Activated T-helper 1 cell treated with Interleukin-2 at 50 U/mL for 16 hours (primary cell): ENCODE measurements around the gene ZNF354C.

Experiments
- DNase-seq: peaks from one replicate; pipeline ENCODE4 v3.0.0-alpha.2; 2020; ENCODE audit warnings: low read depth

The ZNF354C gene

DNA sequence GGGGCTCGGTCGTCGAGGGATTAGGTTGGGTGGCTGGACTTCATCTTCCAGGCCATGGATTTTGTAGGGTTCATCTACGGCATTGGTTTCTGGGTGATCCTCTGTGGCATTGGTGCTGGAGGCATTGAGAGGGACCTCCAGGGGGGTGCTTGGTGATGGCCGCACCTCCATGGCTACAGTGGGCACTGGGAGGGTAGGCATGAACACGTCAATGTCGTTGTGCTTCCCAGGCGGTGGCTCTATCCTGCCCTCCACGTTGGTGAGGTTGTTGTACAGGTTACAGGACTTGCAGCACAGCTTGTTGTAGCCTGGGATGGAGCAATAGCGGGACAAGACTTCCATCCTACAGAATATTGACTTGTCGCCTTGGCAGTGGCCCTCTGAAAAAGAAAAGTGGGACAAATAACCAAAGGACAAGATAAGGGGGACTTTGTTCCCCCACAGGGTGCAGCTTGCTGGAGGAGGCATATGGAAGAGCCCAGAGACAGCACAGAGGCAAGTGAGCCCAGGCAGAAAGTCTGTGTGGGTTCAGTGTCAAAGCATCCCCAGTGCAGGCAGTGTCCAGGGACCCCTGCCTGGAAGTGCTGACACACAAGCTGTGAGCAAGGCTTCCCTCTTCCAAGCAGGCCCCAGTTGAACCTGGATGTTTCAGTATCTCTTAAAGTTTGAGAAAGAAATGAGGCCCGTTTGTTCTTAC lies 53.9 kb downstream of the ZNF354C start:
- no peak for DNase-seq

DNA sequence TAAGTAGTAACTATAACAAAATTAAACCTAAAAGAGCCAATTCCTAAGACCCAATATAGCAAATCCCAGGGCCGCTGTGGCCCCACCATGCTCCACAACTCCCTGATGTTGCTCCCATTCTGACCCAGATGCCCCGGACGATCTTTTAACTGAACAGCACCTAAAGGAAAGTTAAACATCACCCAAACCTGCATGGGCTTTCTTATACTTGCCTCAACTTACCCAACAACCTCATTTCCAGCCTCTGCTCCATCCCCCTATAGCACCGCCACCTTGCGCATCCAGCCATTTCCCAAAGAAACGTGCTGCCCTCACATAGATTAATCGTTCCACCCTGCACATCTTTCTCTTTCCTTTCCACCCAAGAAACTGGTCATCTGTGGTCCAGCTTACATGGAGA lies 54.6 kb downstream of the ZNF354C start:
- DNase-seq: no peak

DNA sequence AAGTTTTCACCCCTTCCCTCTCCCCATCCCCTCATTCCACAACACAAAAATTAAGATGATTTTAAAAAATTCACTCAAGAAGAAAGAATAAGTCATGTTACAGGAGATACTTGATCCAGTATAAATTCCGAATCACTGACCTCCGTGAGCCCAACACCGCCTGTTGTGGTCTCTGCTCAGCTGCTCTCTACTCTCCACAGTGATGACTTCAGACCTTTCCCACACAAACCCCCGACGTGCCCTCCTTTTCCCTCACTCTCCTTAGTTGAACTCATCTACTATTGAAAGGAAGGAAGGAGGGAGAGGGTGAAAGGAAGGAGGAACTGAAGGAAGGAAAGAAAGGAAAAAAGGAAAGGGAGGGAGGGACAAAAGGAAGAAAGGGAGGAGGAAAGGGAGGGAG lies 55.1 kb downstream of the ZNF354C start:
- DNase-seq: no peak

DNA sequence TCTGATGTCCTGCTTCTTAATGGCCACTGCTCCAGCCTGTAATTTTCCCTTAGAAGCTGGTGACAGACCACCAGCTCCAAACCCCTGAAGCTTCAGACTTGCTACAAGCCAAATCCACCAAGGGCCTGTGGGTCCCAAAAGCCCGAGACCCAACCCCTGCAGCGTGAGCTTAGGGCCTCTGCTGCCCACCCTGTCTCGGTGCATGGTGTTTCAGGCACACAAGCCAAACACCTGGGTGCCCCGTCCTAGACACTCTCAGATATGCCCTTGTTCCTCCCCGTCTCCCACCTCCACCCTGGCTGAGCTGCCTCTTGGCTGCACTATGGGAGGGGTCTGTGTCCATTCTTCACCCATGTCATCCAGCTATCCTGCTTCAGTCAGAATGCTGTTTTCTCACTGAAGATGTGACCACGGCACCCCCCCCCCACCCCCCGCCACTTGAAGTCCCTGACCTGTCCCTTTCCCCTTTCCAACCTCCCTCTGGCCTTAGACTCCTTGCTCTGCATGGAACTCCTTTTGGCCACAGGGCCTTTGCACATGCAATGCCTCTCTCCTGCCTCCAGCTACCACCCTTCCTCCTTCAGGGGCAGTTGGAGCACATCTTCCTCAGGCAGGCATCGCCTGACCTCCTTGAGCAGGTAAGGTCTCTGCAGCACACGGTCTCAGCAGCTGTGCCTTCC lies 55.8 kb downstream of the ZNF354C start:
- no peak for DNase-seq

- no peak for DNase-seq
Measured at GRCh38 chr5:179118338-179118737, 58.2 kb downstream of the ZNF354C start.

GRCh38 chr5:179118756-179119414 lies 58.7 kb downstream of the ZNF354C start:
- DNase-seq: no peak

GRCh38 chr5:179119415-179120170 lies 59.4 kb downstream of the ZNF354C start:
- no peak for DNase-seq

GRCh38 chr5:179120421-179120861 lies 60.3 kb downstream of the ZNF354C start:
- DNase-seq: no peak

GRCh38 chr5:179120951-179121666 lies 60.9 kb downstream of the ZNF354C start:
- DNase-seq: no peak

- DNase-seq: no peak
Measured at GRCh38 chr5:179121667-179122111, 61.5 kb downstream of the ZNF354C start.

GRCh38 chr5:179122411-179123108 lies 62.4 kb downstream of the ZNF354C start:
- DNase-seq: no peak

GRCh38 chr5:179123109-179123426 lies 62.9 kb downstream of the ZNF354C start:
- no peak for DNase-seq

DNA sequence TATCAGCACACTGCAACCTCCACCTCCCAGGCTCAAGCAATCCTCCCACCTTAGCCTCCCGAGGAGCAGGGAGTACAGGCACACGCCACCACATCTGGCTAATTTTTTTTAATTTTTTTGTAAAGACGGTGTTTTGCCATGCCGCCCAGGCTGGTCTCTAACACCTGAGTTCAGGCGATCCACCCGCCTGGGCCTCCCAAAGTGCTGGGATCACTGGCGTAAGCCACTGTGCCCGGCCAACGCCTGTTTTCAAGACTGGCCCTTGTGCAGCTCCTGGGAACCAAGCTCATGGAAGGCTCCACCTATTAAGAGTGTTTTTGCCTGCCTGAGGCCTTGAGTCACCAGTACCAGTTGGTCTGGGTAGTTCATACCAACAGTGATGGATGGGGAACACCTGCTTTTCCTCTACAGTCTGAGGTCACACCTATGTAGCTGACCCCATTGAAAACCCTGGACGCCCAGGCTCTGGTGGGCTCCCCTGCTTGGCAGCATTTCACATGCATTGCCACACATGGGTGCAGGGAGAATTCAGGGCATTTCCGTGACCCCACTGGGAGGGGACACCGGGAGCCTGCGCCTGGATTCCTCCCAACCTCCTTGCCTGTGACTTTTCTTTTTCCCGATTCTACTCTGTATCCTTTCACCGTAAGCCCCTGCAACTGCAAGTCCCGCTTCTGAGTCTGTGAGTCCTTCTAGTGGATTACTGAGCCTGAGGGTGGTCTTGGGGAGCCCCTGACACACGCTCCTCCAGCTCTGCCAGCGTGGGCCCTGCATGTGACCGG lies 63.5 kb downstream of the ZNF354C start:
- no peak for DNase-seq

- no peak for DNase-seq
Measured at GRCh38 chr5:179124273-179124852, 64.2 kb downstream of the ZNF354C start.

DNA sequence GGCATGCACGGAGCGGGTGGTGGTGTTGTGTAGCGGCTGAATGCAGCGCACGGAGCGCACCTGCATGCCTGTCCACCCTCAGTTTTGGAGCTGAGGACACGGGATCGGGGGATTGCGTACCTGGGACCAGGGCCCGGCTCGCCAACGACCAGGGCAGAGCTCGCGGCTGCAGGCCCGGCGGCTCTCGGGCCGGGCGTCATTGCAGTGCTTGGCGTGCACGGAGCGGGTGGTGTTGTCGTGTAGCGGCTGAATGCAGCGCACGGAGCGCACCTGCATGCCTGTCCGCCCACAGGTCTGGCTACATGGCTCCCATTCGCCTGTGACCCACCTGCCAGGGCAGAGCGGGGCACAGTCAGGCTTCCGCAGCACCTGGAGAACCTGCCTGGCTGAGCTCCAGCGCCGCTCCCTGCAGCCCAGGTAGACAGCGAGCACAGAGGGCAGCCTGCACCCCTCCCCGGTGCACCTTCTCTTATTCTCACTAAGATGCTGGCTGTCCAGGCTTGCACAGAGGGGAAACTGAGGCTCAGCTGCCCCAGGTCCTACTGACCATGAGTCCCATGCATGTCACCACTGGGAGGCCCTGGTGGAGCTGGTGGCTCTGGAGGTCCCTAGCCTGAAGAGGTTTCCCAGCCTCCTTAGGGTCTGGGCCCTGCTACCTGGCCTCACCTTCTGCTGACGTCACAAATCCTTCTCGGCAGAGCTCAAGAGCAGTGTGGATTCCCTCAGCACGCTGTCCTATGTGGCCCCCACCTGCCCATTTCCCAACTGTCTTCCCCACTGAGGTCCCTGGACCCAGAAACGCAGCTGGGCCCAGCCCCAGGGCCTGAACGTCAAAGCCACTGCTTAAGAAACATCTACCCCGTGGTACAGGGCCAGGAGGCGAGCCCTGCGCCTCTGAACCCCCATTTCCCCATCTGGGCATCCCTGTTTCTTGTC lies 64.9 kb downstream of the ZNF354C start:
- no peak for DNase-seq

DNA sequence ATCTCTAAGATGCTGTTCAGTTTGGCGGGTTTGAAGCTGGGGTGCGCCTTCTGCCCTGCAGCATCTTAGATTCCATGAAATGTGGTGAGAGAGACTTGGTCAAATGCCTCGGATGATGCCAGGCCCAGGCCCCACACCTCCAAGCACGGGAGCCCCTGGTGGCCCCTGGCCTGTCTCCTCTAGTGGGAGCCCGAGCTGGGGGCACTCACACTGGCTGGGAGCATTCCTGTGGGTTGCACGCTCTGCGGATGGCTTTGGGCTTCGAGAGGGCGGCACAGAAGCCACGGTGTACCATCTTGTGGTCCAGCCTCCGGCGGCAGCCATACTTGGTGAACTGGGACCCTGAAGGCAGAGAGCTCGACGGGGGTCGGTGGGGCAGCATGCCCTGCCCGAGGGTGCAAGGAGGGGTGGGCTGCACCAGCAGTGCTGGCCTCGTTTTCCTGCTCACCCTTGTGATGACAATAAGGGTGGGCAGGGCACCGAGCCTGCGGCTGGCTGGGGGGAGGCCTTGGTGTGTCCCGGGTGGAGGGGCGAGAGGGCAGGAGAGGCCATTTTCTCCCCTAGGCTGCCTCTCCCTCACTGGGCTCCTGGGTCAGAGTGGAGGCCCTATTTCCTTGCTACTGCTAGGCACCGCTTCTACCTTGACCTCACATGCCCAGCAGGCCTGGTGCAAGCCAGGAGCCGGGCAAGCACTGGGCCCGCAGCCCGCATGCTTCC lies 65.8 kb downstream of the ZNF354C start:
- no peak for DNase-seq

DNA sequence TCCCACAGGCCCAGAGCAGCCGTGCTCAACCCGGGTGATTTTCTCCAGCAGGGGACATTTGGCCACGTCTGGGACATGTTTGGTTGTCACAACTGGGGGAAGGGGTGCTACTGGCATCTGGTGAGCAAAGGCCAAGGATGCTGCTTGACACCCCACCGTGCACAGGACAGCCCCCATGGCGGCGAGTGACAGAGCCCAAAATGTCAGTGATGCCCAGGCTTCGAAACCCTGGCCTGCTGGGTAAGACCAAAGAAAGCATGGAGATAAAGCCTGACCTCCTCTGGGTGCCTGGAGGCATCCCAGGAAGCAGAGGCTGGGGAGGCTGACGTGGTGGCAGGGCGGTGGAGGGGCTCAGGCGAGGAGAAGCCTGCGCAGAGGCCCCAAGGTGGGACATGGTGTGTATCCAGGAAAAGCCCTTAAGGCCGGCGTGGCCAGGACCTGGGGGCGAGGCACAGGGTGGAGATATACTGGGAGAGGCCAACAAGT lies 66.4 kb downstream of the ZNF354C start:
- no peak for DNase-seq
